OCI-M2 (cell line): Measurements from ENCODE around the gene GLCCI1.

Source experiments
- DNase-seq: peaks from one replicate; lab custom pipeline; 2025; ENCODE audit not compliant: unreplicated experiment; lab: John Stamatoyannopoulos, UW

The GLCCI1 gene

DNA sequence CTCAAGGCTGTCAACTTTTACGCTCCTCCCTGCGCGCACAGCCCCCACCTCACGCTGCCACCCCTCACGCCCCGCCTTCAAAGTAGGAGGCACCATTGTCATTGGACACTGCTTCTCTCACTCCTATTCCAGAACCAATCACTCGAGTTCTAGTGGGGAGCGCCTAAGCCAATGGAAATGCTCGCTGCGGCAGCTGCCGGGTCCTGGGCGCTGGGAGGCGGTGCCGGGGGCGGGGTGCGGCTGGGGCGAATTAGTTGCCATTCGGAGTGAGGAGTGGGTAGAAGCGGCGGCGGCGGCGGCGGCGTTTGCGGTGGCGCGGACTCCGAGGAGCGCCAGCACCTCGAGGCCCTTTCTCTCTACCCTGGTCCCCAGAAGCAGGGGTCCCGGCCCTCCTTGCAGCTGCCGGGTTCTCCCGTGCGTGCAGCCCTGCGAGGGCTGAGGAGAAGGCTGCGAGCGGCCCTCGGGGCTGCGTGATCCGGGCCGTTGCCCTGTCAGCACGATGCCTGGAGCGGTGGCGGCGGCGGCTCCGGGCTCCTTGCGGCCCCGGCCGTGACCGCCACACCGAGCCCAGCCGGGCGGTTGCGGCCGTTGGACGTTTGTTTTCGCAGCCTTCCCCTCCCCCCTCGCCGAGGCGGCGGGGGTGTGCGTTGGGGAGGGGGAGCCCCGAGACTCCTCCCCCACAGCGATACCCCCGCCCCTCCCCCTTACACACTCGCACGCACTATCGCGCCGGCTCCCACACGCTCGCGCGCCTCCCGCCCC is at the start of gene GLCCI1:
TSS of gene GLCCI1 (plus strand) at position 253 of the 762 bp plus-strand sequence. CDS start 555 bp downstream, outside the sequence.
- peak; percentile 56 for DNase-seq

DNA sequence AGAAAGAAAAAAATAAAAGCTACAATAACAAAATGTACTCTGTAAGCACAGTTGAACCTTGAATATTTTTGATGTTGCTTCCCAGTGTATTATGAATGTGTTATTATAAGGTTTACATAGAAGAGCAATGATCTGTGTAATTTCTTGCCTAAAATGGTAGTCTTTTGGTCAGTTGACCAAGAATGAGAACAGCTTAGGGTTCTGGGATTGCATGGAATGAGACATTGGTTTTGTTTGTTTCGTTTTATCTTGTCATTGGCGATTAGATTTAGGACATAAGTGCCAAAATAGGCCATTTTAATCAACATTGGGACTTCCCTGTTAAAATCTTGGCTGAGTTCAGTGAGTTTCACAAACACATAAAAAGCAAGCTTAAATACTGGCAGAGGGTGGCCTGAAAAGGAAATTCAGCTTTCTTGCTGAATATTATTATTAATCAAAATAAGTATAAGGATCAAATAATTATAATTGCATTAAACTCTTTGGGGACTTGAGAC is 49.1 kb upstream of the GLCCI1 start:
- no peak for DNase-seq

DNA sequence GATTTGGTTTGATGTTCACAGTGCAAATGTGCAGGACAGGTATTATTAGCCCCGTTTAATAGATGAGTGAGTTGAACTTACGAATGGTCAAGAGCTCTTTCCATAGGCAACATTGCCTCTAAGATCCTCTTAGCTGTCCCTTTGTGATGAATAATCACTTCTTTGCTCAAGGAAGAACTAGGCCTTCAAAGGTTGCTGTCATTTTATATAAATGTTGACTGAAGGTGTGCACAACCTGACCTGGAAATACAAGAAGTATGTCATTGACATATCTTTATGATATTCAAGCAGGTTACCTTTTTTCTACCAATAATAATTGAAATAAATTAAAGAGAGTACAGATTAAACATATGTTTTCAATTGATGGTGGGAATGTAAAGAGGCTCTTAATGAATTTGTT is 48.5 kb upstream of the GLCCI1 start:
- no peak for DNase-seq

DNA sequence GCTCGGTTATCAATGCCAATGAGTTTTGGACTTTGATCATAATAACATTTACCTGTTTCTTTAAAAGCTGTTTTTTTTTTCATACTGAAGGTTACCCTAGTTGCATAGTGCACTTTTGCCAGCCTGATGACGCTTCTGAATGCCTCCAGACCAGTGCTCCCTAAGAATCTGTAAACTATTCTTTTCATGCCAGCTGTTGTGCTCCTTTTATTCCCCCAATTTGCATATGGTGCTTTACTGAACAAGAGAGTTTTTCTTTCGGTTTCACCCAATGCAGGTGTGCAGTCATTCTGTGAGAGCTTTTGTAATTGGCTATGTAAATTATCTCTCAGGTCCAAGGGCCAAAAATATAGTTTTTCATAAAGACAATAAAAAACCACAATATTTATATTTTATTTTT is 48.1 kb upstream of the GLCCI1 start:
- DNase-seq, result no peak

DNA sequence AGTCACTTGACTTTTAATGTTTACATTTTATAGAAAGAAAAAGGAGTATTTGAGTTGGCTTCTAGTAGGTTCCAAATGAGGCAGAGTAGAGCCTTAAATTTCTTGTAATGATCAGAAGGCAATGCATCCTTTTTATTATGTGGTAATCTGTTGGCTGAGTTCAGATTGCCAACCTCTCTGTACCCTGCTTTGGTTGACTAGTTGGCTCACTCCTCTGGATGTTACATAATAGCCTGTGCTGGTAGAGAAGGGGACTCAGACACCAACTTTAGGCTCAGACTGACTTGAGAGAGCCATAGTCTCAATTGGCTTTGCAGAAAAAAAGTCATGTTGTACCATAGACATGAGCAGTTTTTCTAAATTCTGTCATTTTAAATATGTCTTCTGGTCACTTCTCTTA is 46.8 kb upstream of the GLCCI1 start:
- no peak for DNase-seq

DNA sequence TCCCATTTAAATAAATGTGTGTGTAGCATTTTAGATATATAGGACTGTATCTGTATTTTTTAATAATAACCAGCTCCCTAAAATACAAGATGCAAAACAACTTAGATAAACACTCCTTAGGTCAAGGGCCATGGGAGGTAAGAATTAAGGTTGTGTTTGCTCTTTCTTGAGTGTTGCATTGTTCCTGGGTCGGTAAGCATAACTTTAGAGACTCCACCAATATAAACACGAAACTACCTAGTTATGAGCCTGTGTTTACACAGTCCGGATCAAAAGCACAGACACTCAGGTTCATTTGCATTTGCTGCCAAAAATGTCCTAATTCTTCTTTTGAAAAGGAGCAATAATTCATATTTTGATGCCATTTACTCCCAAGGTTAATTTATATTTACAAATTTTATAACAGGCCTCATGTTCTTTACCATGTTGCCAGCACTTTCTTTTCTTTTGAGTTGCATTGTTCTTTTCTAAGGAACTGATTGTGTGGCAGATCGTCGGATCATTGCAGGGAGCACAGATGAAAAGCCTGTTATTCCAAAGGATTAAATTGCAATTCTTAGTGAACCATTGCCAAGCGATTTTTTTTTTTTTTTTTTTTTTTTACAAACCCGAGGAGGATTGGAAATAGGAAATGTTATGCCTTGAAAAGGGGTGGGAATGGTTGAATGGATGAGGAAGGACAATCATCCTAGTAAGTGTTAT is 45.8 kb upstream of the GLCCI1 start:
- no peak for DNase-seq

DNA sequence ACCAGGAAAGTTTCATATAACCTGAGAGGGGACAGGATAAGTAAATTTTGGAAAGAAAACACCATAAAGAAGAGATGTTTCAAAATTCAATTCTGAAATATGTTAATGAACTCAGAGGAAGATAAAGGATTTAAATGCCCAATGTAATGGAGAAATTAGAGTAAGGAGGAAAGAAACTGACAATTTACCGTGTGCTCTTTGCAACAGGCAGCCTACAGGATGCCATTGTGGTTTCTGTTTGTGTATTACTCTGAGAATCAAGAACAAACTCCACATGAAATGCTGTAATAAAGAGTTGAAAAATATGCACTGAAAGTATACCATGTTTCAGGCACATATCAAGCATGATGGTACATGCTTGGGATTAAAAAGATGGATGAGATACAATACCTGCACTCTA is 44.8 kb upstream of the GLCCI1 start:
- DNase-seq, result no peak

DNA sequence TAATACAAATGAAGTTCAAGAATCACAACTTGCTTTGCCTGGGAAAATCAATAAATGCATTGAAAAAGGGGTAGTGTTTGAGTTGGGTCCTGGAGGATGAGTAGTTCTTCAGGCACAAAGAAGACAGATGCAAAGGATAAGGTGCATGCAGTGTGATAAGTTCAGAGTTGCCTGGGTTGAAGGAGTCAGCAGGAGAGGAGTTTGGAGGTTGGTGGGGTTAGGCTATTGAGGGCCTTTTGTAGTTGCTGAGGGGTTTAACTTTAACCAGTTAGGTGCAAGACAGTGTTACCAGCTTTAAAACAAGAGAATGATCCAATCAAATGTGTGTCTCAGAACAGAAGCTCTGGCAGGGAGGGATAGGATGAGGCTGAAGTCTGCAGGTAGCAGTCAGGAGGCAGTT is 44.3 kb upstream of the GLCCI1 start:
- no peak for DNase-seq

DNA sequence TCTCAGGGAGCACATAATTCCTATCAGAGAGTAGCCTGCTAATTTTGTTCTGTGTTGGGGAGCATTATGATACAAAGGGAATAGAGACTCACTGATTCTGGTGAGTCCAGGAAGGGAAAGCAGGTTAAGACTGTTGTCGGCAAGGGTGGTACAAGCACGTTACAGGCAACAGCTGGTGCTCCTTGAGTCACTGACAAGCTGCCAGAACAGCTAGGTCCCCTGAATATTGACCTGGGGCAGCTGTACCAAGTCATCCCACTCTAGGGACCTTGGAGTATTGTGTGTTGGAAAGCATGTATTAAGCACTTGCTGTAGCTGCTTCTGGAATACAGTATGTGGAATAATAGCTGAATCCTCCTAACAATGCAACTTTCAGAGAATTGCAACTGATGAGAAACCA is 37.0 kb upstream of the GLCCI1 start:
- no peak for DNase-seq

DNA sequence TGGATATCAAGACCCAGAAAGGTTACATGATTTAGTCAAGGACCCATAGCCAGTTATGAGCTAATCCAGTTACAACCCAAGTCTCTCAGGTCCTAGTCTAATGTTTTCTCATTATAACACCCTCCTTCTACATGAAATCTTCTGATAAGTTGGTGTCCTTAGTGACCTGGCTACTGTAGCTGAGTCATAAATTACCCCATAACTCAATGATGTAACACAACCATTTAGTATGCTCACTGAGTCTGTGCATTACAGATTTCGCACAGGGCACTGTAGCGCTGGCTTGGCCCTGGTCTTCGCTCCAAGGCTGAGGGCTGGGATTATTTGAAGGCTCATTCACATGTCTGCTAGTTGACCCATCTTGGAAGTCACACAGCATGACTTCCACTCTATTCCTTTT is 36.0 kb upstream of the GLCCI1 start:
- no peak for DNase-seq

DNA sequence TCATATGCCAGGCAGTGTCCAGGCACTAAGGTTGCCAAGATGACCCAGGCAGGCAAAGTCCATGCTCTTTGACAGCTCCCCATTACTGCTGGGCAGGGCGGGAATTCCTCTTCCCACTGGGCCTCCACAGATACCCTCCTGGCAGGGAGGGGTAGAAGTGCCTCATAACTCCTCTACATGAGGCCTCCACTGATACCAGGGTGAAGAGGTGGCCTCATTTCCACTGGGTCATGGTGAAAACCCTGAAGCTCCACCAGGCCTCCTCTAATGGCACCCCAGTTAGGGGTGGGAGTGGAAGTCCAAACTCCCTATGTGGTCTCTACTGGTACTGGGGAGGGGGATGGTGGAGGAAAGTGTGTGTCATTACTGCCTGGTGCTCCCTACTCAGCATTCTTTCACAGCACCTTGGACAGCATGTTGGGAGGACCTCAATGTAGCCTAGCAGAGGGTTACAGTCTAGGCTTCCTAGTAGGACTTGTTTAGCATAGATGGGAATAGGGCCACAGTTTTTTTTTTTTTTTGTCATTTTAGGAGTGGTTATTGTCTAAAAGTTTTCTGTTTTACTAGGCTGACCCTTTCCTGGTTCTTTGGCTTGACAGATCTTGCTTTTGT is 34.6 kb upstream of the GLCCI1 start:
- no peak for DNase-seq

DNA sequence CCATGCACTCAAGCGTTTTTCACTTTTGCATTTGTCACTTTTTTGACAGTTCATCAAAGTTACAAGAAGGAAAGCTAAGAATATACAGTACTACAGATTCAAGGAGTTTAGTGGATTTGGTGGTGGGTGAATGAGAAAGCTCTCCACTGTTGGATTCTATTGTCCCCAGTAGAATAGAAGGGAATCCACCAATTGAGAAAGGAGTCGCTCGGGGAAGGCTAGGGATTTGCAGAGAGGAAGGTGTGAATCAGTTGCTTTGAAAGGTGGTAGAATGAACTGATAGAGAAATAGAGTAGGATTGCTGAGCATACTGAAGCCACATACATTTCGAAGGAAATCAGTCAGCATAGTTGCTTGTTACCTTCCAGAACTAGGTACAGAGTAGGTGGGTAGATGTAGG is 33.7 kb upstream of the GLCCI1 start:
- no peak for DNase-seq

DNA sequence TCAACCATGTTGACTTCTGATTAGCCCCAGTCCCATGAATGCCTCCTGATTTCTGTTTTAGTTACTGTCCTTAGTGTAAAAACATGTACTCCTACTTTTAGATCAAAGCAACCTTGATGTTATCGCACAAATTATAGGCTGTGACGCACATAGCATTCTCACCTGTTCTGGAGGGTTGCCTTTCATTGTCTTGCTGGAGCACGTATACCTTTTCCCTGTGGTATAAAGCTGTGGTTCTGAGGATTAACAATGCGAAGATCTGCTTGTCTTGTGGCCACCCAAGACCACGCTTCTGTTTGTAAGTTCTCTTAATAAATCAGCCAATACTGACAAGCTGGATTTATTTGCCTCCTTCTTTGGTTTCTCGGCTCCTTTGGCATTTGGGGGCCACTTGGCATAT is 30.1 kb upstream of the GLCCI1 start:
- DNase-seq, result no peak

DNA sequence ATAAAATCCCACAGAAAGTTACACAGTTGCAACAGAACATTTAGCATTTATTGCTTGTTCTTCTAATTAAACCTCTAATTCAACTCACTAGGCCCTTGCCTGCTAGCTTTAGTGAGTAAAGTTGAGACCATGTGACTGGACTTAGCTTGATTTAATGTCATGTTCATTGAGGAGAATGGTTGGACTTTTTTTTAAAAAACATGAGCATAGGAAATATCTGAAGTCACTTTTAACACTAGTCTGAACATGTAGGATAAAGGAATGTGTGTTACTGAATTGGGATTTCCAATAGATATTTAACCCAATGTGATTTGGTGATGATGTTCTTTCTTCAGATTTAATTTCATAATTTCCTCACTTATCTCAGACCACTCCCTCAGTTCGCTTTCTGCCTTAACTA is 24.6 kb upstream of the GLCCI1 start:
- DNase-seq, result no peak

DNA sequence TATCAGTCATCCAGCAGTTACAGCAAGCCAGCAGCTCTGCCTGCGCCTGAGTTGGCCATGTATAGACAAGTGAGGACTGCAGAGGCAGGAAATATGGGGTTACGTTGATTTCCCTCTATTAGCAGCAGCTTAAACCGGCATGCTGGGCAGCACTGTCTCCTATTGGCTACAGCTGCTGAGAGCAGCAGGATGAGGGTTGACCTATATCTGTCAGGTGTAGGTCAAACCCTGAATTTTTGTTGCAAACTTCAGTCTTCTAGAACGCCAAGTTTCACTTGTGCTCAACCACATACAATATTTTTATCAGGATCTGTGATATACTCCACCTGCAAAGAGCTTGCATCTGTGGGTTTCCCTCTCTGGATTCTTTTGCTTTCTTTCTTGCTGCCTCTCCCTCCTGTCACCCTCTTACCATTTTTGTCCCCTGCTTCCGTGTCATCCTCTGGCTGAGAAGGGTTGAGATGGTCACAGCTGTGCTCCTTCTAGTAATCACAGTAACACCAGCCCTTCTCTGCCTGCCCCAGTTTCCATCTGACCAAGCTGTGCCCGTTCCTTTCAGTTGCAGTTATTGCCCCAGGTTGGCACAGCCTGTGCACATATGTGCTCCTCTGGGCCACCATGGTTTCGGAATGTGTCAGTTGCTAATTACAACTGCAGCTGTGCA is 23.8 kb upstream of the GLCCI1 start:
- no peak for DNase-seq

DNA sequence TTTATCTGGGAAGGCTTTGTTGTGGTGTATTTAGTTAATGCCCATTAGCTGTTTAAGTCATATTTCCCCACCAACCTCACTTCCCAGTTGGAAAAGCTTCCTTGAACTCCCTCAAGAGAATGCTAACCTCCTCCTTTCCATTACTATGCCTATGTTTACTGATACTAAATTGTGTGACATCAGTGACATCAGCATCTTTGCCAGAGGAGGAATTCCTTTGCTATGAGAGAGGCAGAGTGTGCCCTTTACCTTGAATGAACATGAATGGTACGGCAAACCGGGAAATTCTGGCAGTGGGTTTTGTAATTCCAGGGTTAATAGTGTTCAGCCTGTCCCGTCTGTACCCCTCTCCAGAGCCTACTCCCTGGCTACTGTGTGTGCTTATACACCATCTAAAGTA is 22.1 kb upstream of the GLCCI1 start:
- no peak for DNase-seq

DNA sequence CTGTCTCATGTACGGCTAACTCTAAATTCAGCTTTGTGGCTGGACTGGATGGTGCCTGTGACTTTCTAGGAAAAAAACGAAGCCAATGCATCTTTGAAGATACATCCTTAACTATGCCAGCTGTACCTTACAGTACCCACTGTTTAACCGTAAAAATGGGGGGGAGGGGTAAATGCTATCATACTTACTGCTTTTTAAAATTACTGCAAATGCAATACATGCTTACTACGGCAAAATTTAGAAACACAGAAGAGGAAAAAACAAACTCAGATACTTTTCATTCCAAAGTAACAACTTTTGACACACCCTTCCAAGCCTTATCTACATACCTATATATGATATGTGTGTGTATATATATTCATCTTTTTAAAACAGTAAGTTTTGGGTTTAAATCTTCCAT is 20.4 kb upstream of the GLCCI1 start:
- no peak for DNase-seq

DNA sequence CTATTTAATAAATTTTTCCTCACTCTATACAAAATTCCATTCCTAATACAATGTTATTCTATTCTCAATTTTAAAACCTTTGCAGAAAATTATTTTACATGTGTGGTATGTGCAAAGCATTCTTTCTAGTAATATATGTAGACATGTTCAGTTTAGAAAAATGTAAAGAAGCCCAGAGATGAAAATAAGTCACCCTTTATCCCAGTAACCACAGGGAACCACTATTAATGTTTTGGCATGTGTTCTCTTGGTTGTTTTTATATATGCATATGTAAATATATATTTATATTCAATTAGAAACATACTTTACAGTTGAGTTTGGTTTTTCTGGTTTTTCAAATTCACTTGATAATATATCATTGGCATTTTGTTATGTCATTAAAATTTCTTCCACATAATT is 14.8 kb upstream of the GLCCI1 start:
- no peak for DNase-seq

DNA sequence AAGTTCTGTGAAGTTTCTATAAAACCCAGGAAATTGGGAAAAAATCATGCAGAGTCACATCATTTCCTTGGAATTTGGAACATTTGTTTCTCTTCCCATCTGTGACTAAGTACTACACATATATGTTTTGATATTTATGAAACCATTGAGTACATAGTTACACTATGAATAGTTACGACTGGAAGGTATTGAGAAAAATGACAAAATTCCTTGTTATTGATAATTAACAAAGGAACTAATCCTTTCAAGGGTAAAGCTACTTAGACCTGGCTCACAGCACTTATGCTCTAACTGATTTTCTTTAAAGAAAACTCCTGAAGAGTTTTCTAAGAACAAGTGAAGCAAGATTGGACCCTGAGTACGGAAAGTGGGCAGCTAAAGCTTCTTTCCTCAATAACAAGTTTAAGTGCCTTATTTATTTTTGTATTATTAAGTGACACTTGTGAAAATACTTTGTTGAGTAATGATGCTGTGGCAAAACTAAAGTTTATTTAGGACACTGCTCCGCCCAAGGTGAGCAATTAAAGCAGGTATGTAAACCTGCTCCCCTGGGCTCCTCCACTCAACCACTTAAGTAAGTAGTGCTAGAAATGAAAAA is 12.0 kb upstream of the GLCCI1 start:
- no peak for DNase-seq

DNA sequence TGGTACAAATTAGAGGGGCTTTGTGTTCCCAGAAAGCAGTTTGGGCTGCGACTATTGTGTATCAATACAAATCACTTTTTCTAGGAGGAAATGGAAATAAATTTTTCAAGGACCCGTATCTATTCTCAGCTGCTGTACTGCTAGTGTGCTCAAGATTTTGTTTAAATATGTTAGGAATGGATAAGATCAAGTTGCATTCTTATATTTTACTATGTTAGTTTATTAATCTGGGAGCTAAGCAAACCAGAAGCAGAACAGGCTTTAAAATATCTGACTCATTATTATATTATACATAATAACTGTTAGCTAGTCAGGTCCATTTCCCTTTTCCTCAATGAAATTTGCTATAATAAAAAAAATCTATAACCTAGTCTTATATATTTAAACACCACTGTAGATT is 11.1 kb upstream of the GLCCI1 start:
- DNase-seq, result no peak

DNA sequence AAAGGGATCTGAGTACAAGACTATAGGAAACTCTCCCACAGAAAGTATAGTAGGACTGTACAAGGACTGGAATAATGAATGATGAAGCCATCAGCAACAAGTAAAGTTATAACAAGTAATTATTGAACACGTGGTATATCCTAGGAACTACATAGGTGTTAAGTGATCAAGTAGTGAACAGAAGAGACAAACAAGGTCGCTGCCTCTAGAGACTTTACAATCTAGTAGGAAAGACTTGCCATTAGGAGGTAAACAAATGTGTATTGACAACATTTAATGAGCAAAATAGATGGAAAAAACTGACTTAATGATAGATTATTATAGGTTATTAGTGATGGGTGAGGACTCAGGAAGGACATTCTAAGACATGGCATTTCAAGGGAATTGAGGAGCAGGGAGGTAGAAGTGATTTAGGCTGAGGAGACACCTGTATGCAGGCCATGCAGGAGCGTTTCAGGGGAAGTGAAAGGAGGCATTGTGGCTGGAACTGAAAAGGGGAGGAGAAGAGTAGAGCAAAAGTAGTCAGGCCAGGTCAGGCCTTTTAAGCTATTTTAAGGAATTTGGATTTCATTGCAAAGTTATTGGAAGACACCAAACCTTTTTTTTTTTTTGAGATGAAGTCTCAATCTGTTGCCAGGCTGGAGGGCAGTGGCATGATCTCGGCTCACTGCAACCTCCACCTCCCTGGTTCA is 8.5 kb upstream of the GLCCI1 start:
- no peak for DNase-seq
